ENCODE results near the gene RASGRF1.

DNA sequence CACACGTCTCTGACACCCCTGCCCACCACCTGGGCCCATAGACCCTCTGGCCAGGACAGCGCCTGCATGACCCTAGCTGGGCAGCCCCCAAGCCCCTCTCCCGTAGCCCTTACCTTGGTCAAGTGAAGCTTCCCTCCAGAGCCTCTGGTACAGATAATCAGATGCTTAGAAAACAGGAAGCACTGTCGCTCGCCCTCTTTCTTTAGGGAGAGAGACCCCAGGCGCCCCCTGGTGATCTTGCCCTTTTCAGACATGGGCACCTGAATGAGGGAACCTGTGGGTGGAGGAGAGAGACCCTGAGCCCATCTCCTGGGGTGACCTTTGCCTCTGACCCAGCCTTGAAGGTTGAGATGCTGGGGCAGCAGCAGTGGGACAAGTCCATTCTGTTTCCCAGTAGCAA, 65.4 kb downstream of the RASGRF1 start:
- TF ChIP-seq CTCF (IDR thresholded peaks at IDR 0.05 in 8 of 11, conservative IDR thresholded peaks at IDR 0.05 in 3 of 11) (peak in 6 of 11 experiments; percentile 19 to 43 (median 36)), POLR2A (IDR thresholded peaks at IDR 0.05) (no peak), POLR2AphosphoS5 (IDR thresholded peaks at IDR 0.05) (no peak)

Data from spleen (tissue), 7 donors.